Prostate gland (tissue), 2 donors: ENCODE data around the gene ADAMTS2.

Experiments
- POLR2A ChIP-seq: fragments of 450-650 bp; IDR thresholded peaks from one replicate; pipeline ENCODE4 v1.6.1; 2016; ENCODE audit warnings: antibody characterized with exemption, mild to moderate bottlenecking
- TF ChIP-seq, protein P1 (sequence below), 4 experiments: fragments of 200-600 bp in 2 of 4; fragments of 450-650 bp in 2 of 4; sonication (generic) in 2 of 4; IDR thresholded peaks; 1 replicate in 3 of 4; 2 replicates in 1 of 4; pipeline ENCODE4 v1.5.1; 2016 to 2019; ENCODE audit warnings: antibody characterized with exemption in 4 of 4, mild to moderate bottlenecking in 2 of 4, moderate library complexity in 2 of 4

DNA sequence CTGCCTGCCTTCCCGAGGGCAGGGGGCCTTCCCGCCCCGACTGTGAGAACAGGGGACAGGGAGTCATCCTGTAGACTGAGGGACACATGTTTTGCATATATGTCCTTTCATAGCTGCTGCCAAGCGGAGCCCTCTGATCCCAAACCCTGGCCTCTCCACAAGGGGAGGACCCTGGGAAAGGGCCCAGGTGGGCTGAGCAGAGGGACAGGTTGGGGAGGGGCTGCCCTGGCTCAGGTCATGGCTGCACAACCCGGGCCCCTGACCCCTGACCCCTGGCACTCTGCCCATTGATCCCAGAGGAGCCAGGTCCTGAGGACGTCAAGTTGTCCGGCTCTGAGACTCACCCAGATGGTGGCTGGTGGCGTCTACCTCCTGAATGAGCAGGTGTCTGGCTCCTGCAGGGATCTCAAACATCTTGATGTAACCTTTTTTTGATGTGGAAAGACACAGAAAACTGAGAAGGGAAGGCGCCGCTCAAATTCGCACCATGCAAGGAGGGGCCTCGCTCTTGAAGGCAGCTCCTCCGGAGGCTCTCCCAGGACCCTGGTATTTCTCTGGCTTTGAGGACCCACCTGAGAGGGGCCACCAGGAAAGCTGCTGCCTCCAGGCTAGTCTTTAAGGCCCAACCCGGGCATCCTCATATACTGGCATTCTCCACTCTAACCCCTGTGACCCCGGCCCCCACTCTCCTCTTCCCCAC is 213.2 kb downstream of the ADAMTS2 start:
- TF ChIP-seq POLR2A: no peak
- TF ChIP-seq, protein P1, sequence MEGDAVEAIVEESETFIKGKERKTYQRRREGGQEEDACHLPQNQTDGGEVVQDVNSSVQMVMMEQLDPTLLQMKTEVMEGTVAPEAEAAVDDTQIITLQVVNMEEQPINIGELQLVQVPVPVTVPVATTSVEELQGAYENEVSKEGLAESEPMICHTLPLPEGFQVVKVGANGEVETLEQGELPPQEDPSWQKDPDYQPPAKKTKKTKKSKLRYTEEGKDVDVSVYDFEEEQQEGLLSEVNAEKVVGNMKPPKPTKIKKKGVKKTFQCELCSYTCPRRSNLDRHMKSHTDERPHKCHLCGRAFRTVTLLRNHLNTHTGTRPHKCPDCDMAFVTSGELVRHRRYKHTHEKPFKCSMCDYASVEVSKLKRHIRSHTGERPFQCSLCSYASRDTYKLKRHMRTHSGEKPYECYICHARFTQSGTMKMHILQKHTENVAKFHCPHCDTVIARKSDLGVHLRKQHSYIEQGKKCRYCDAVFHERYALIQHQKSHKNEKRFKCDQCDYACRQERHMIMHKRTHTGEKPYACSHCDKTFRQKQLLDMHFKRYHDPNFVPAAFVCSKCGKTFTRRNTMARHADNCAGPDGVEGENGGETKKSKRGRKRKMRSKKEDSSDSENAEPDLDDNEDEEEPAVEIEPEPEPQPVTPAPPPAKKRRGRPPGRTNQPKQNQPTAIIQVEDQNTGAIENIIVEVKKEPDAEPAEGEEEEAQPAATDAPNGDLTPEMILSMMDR (IDR thresholded peaks at IDR 0.05): no peak
